Spleen (tissue), 7 donors: ENCODE measurements around the gene SPINT2.

Source experiments
- CTCF ChIP-seq, 11 experiments: fragments of 200-600 bp in 7 of 11; fragments of 450-650 bp in 4 of 11; sonication (generic) in 4 of 11; IDR thresholded peaks in 8 of 11; conservative IDR thresholded peaks in 3 of 11; 1 replicate in 7 of 11; 2 replicates in 4 of 11; pipeline versions ENCODE4 v1.4.0 to v1.8.0; 2016 to 2021; ENCODE audit warnings: antibody characterized with exemption in 11 of 11, inconsistent platforms in 4 of 11, mild to moderate bottlenecking in 1 of 11
- POLR2A ChIP-seq, 3 donors: fragments of 450-650 bp; IDR thresholded peaks; one replicate each; pipeline ENCODE4 v1.5.1; 2017; ENCODE audit warnings: antibody characterized with exemption in 3 of 3, mild to moderate bottlenecking in 1 of 3
- POLR2AphosphoS5 ChIP-seq, 3 donors: sonication (generic); formaldehyde crosslinking; IDR thresholded peaks; one replicate each; pipeline ENCODE4 v1.5.1; 2017; ENCODE audit warnings: antibody characterized with exemption in 3 of 3
- donor health status: DM: no; HTN: no; CAD: no; lungs with moderate emphysema.
- donor health status: DM: no; HTN: no; CAD: no.
- donor health status: DM: no; HTN: no; CAD: no.

- no peak for TF ChIP-seq CTCF (IDR thresholded peaks at IDR 0.05 in 8 of 11, conservative IDR thresholded peaks at IDR 0.05 in 3 of 11)
- no peak for TF ChIP-seq POLR2A (IDR thresholded peaks at IDR 0.05)
- TF ChIP-seq POLR2AphosphoS5 (IDR thresholded peaks at IDR 0.05) = no peak
Measured at GRCh38 chr19:38216785-38217641, 47.4 kb upstream of the SPINT2 start.
